Nephron (organoid): ENCODE data around the gene CCDC34.

Experiments used
- H3K27ac Mint-ChIP-seq, 3 experiments: 2 replicates each; pipeline ENCODE4 v1.8.0; 2020; ENCODE audit warnings: mixed read lengths in 3 of 3, mild to moderate bottlenecking in 2 of 3, moderate library complexity in 1 of 3
- H3K27me3 Mint-ChIP-seq: 2 replicates; pipeline ENCODE4 v1.8.0; 2021; ENCODE audit warnings: low read depth, mild to moderate bottlenecking, moderate library complexity, mixed read lengths
- H3K36me3 Mint-ChIP-seq: 2 replicates; pipeline ENCODE4 v1.8.0; 2020; ENCODE audit warnings: low read depth, mixed read lengths
- H3K4me1 Mint-ChIP-seq: 2 replicates; pipeline ENCODE4 v1.8.0; 2020; ENCODE audit warnings: mixed read lengths
- H3K4me3 Mint-ChIP-seq, 3 experiments: 2 replicates each; pipeline ENCODE4 v1.8.0; 2020; ENCODE audit warnings: mild to moderate bottlenecking in 3 of 3, mixed read lengths in 3 of 3, moderate library complexity in 2 of 3
- H3K9me3 Mint-ChIP-seq: 2 replicates; pipeline ENCODE4 v1.8.0; 2020; ENCODE audit warnings: mixed read lengths
- CTCF ChIP-seq, 3 experiments: fragments of 200-600 bp; sonication (generic); IDR thresholded peaks; one replicate each; pipeline ENCODE4 v1.5.0; 2021; ENCODE audit warnings: antibody characterized with exemption in 3 of 3; ENCODE audit not compliant: unreplicated experiment in 3 of 3

Gene CCDC34

DNA sequence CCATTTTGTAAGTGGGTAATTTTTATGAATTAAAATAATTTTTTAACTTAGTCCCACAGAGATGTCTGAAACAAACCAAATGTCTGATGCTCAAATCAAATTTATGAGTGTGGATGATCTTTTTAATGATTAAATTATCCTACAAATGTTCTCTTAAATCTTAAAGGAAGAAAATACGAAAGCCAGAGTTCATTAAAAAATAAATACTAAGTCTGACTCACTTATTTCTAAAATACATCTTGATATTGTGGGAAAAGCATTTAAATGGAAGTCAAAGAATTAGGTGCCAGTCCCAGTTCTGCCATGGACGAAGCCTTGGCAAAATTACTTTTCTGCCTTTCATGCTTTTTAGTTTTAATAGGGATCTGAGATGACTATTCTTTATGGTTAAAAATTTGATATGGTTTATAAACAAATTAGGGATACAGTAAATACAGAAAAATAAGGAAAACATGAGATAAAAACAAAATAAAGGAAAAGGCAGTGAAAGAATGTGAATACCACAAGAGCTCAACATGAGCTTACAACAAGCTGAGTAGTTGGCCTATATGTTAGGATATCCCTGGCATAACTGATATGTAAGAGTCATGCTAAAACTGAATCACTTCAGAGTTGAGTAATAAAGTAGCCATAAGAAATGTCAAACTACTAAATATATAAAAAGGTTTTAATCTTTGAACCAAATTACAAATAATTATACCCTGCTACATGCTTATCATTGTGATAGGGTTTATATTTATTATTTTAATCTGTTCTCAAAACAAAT is 9.2 kb downstream of the CCDC34 start:
- Mint-ChIP-seq H3K4me1 (peaks cover 33% of the 10 kb centered on the region), H3K4me3 (no peak overlapping the region), H3K27me3 (no peaks in the 10 kb centered on the region), H3K9me3 (no peaks in the 10 kb centered on the region), H3K27ac (no peak overlapping the region), H3K36me3 (peaks cover 23% of the 10 kb centered on the region)
- TF ChIP-seq CTCF (IDR thresholded peaks at IDR 0.05; ENCODE audit: unreplicated experiment in 3 of 3): no peak

DNA sequence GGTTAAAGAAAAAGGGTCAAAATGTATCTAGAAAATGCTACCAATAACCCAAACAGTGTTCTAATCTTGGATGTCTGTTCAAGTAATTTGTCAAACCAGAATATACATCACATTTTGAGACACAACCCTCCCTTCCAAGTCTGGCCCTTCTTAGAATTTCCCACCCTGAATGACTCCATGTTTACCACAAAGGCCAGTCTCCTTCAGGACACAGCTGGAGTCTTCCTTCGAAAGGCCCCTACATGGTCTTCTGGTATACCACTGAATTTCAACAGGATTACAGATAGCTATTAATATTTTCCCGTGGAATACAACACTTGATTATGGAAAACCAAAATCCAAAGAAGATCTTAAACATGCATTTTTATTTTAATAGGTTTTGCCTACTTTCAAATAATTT is 10.2 kb downstream of the CCDC34 start:
- no peak overlapping the region for H3K27ac Mint-ChIP-seq
- TF ChIP-seq CTCF (IDR thresholded peaks at IDR 0.05; ENCODE audit: unreplicated experiment in 3 of 3): no peak
- peaks cover 33% of the 10 kb centered on the region for H3K4me1 Mint-ChIP-seq
- H3K4me3 Mint-ChIP-seq: no peak overlapping the region
- H3K9me3 Mint-ChIP-seq: no peaks in the 10 kb centered on the region
- no peaks in the 10 kb centered on the region for H3K27me3 Mint-ChIP-seq
- H3K36me3 Mint-ChIP-seq: peaks cover 27% of the 10 kb centered on the region

GRCh38 chr11:27350511-27350910 is 12.5 kb downstream of the CCDC34 start:
- H3K36me3 Mint-ChIP-seq: peaks cover 38% of the 10 kb centered on the region
- peaks cover 31% of the 10 kb centered on the region for H3K4me1 Mint-ChIP-seq
- H3K27me3 Mint-ChIP-seq: no peaks in the 10 kb centered on the region
- peak overlapping the region; percentile 8 to 45 (median 39) for H3K27ac Mint-ChIP-seq
- no peaks in the 10 kb centered on the region for H3K9me3 Mint-ChIP-seq
- TF ChIP-seq CTCF (IDR thresholded peaks at IDR 0.05; ENCODE audit: unreplicated experiment in 3 of 3): no peak
- no peak overlapping the region for H3K4me3 Mint-ChIP-seq

GRCh38 chr11:27349919-27350318 is 13.1 kb downstream of the CCDC34 start:
- H3K9me3 Mint-ChIP-seq: peaks cover 1% of the 10 kb centered on the region
- peak overlapping the region; percentile 8 to 45 (median 39) for H3K27ac Mint-ChIP-seq
- no peak overlapping the region for H3K4me3 Mint-ChIP-seq
- TF ChIP-seq CTCF (IDR thresholded peaks at IDR 0.05; ENCODE audit: unreplicated experiment in 3 of 3): no peak
- peaks cover 41% of the 10 kb centered on the region for H3K36me3 Mint-ChIP-seq
- peaks cover 31% of the 10 kb centered on the region for H3K4me1 Mint-ChIP-seq
- no peaks in the 10 kb centered on the region for H3K27me3 Mint-ChIP-seq

- H3K36me3 Mint-ChIP-seq: peaks cover 49% of the 10 kb centered on the region
- no peak for TF ChIP-seq CTCF (IDR thresholded peaks at IDR 0.05; ENCODE audit: unreplicated experiment in 3 of 3)
- H3K27me3 Mint-ChIP-seq: no peaks in the 10 kb centered on the region
- H3K4me3 Mint-ChIP-seq: no peak overlapping the region
- peak overlapping the region; percentile 49 to 68 (median 52) for H3K27ac Mint-ChIP-seq
- peaks cover 2% of the 10 kb centered on the region for H3K9me3 Mint-ChIP-seq
- H3K4me1 Mint-ChIP-seq: peaks cover 31% of the 10 kb centered on the region
Observed at GRCh38 chr11:27348340-27348873, 14.6 kb downstream of the CCDC34 start.
